ENCODE data around the gene NEK10.

The NEK10 gene

GRCh38 chr3:27105904-27106303, 263.3 kb downstream of the NEK10 start:
- TF ChIP-seq CTCF (conservative IDR thresholded peaks at IDR 0.05), result peak; percentile 48
- no peak for TF ChIP-seq ZFX (IDR thresholded peaks at IDR 0.05)
- H3K27ac ChIP-seq, result no peak overlapping the region

DNA sequence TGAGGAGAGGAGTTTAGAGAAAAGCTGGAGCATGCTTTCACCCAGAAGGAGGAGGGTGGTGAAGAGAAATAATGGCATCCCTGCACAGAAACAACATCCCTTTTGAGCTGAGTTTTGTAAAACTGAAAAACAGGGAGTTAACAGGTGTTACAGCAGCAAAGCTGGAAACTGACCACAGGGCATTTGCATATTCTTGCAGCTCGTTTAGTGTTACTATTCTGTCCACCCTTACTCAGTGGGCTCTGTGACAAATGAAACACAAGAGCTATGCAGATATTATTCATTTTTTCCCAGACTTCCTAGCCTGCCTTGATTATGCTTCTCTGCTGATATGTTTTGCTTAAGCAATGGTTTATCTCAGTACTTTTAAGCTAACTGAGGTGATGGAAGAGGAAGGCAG, 272.0 kb downstream of the NEK10 start:
- no peak overlapping the region for H3K27ac ChIP-seq
- TF ChIP-seq ZFX (IDR thresholded peaks at IDR 0.05) (no peak), CTCF (conservative IDR thresholded peaks at IDR 0.05) (no peak)

GRCh38 chr3:27095553-27096222, 273.5 kb downstream of the NEK10 start:
- TF ChIP-seq ZFX (IDR thresholded peaks at IDR 0.05) (no peak), CTCF (conservative IDR thresholded peaks at IDR 0.05) (no peak)
- no peak overlapping the region for H3K27ac ChIP-seq

GRCh38 chr3:27094721-27095120, 274.5 kb downstream of the NEK10 start:
- TF ChIP-seq ZFX (IDR thresholded peaks at IDR 0.05), result no peak
- no peak for TF ChIP-seq CTCF (conservative IDR thresholded peaks at IDR 0.05)

GRCh38 chr3:27093771-27094170, 275.4 kb downstream of the NEK10 start:
- TF ChIP-seq ZFX (IDR thresholded peaks at IDR 0.05) (no peak), CTCF (conservative IDR thresholded peaks at IDR 0.05) (no peak)
- H3K27ac ChIP-seq, result no peak overlapping the region

More at GRCh38 chr3:27094721-27095120, 274.5 kb downstream of the NEK10 start:
- no peak overlapping the region for H3K27ac ChIP-seq

GRCh38 chr3:27090275-27091041, 278.7 kb downstream of the NEK10 start:
- no peak overlapping the region for H3K27ac ChIP-seq
- TF ChIP-seq ZFX (IDR thresholded peaks at IDR 0.05) (no peak), CTCF (conservative IDR thresholded peaks at IDR 0.05) (no peak)

GRCh38 chr3:27089645-27090044, 279.5 kb downstream of the NEK10 start:
- H3K27ac ChIP-seq, result no peak overlapping the region
- TF ChIP-seq ZFX (IDR thresholded peaks at IDR 0.05) (no peak), CTCF (conservative IDR thresholded peaks at IDR 0.05) (no peak)

Data from C4-2B (cell line).